HG03060 (cell line): ENCODE measurements around the gene MS4A15.

Experiments
- ATAC-seq: cut with Tn5 transposase; IDR thresholded peaks from one replicate; pipeline ENCODE4 v1.9.1; 2021; ENCODE audit warnings: low read depth, moderate number of reproducible peaks; ENCODE audit not compliant: unreplicated experiment

Gene MS4A15

GRCh38 chr11:60775420-60775961, 18.8 kb downstream of the MS4A15 start:
- peak; percentile 79 for ATAC-seq

DNA sequence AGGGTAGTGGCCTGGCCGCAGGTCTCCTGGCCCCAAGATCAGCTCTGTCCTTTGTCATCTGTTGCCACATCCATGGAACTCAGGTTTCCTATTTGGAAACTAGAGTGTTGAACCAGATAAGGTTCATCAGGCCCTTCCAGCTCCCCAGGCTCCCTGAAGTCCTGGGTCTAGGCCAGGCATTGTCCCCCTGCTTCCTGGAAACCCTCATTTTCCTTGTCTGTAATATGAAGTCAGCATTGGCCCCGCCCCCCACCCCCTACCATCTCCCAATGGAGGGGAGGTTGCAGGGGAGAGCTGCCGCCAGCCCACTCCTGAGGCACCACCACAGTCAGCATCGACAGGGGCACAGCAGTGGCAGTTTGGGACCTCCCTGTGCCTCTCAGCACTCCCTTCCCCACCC, 19.5 kb downstream of the MS4A15 start:
- no peak for ATAC-seq

DNA sequence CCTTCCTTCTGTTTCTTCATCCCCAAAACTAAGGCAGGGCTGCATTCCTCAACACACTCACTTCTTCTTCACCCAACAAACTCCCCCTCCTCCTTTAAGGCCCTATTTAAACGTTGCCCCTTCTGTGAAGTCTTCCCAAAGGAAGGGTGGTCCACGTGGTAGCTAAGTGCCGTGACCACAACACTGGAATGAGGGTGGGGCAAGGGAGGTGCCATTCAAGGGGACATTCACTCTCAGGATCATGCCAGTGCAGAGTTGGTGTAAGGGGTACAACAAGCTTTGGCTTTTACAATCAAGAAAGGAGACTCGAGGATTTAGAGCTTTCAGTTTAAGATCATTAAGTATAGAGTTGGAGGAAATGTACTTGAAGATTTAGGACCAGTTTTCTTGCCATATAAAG, 20.4 kb downstream of the MS4A15 start:
- ATAC-seq, result no peak

- ATAC-seq, result no peak
These were observed 20.9 kb downstream of the MS4A15 start for GRCh38 chr11:60777572-60777971.

DNA sequence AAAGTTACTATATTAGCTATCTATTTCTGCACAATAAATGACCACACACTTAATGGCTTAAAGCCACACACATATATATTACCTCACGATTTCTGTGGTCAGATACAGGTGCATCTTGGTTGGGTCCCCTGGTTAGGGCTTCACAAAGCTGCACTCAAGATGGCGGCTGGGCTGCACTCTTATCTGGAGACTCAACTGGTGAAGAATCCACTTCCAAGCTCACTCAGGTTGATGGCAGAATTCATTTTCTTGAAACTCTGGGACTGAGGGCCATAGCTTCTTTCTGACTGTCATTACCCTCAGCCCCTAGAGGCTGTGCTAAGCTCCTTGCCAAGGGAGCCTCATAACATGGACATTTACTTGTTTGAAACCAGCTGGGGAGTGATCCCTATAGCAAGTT, 23.4 kb downstream of the MS4A15 start:
- no peak for ATAC-seq

GRCh38 chr11:60780774-60781173, 24.1 kb downstream of the MS4A15 start:
- ATAC-seq, result no peak

GRCh38 chr11:60781286-60781980, 24.8 kb downstream of the MS4A15 start:
- no peak for ATAC-seq

DNA sequence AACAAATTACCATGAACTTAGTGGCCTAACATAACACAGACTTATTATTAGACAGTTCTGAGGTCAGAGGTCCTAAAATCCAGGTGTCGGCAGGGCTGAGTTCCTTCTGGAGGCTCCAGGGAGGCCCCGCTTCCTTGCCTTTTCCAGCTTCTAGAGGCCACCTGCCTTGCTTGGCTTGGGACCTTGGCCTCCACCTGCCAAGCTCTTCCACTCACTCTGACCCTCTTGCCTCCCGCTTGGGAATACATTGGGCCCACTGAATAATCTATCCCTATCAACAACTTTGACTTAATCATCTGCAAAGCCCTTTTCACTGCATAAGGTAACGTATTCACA, 25.3 kb downstream of the MS4A15 start:
- ATAC-seq, result no peak

DNA sequence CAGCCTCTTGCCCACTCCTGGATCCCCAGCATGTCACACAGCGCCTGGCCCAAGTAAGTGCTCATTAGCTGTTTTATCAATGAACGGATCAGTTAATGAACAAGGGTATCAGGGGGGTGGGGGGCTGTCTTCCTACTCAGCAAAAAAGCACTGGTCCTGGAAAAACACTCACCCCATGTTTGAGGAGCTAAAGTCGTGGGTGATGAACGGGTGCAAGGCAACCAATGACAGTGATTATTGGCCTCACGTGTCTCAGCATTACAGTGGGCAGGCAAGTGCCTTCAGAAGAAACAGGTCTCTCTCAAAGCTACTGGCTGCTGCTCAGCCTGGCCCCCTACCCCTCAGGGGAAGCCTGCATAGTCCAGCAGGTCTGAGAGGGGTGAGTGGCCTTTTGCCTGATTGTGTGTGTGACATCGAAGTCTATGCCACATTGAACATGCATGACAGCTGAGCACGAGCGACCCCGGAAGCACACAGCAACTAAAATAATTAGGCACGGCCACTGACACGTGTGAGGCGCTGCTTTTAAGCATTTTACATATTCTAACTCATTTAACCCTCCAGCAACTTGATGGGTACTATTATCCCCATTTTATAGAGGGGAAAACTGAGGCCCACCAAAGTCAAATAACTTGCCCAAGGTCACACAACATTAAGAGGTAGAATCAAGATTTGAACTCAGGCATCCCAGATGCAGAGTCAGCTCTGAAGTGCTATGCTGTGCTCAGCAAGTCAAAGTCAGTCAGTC, 25.9 kb downstream of the MS4A15 start:
- ATAC-seq, result no peak

DNA sequence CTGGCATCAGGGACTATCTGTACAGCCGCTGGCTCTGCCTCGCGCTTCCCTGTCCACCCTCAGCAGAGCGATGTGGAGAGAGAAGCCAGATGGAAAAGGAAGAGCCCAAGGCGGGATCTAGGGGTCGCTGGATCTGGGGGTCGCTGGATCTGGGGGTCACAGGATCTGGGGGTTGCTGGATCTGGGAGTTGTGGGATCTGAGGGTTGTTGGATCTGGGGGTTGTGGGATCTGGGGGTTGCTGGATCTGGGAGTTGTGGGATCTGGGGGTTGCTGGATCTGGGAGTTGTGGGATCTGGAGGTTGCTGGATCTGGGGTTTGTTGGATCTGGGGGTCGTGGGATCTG, 26.4 kb downstream of the MS4A15 start:
- ATAC-seq, result no peak

DNA sequence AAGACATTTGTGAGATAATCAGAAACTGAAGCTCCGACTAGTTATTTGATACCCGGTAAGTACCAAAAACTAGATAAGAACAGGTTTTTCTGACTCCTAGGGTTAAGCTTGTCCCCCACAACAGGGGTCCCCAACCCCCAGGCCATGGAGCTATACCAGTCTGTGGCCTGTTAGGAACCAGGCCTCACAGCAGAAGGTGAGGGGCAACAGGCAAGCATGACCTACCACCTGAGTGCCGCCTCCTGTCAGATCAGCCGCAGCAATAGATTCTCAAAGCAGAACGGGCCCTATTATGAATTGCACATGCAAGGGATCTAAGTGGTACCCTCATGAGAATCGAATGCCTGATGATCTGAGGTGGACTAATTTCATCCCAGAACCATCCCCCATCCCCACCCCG, 27.2 kb downstream of the MS4A15 start:
- no peak for ATAC-seq

DNA sequence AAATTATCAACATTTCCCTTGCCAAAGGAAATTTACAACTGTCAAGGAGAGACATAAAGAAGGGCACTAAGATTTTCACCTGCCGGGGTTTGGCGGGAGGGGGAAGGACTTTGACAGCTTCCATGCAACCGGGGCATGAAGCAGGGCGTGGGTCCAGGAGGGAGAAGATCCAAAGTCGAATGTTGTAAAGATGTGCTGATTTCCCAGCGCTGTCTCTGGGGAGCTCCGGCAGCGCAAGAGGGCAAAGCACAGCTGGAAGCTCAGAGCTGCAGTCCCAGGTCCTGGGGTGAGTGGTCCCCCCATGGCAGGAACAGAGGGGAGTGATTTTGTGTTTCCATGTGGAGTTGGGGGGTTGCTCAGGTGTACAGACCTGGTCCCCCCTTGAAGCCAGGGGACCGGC, 28.5 kb downstream of the MS4A15 start, which contains the start of gene MS4A10:
MS4A10 (plus strand) TSS at position 198 of the 400 bp plus-strand sequence. CDS start 5,003 bp downstream, outside the sequence.
- ATAC-seq, result no peak

- no peak for ATAC-seq
These were observed 29.2 kb downstream of the MS4A15 start for GRCh38 chr11:60785806-60786361.

GRCh38 chr11:60786811-60787567, 30.3 kb downstream of the MS4A15 start:
- no peak for ATAC-seq

- no peak for ATAC-seq
These were observed 31.9 kb downstream of the MS4A15 start for GRCh38 chr11:60788401-60789125.

- no peak for ATAC-seq
These were observed 34.1 kb downstream of the MS4A15 start for GRCh38 chr11:60790726-60791125.

DNA sequence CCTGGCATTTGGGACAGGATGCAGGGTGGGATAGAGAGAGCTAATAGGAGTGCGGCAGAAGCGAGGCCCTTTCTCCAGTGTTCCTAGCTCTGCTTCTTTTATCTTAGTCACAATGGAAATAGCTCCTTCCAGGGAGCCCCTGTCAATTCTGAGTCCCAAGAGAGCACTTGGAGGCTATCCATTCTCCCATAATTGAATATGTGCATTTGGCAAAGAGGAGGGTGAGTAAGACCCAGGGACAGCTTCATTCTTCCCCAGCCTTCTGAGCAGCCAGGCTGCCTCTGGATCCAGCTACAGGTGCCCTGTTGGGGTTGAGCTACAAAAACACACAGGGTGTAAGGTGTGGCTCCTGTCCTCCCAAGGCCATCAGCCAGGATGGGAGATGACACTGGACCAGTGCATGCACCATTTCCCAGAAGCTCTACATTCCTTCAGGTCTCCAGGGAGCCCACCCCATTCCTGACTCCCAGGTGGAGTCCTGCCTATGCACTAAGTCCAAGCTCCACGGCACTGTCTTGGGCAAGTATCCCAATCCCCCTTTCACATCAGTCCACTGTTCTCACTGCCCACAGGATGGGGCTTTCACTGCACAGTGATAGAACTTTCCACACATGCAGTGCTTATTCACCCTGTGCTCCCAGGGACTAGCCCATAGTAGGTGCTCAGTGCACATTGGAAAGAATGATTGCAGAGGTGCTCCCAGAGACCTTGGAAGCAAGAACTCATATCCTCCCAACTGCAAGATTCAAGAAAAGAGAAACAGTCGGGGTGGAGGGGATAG, 34.7 kb downstream of the MS4A15 start:
- no peak for ATAC-seq

DNA sequence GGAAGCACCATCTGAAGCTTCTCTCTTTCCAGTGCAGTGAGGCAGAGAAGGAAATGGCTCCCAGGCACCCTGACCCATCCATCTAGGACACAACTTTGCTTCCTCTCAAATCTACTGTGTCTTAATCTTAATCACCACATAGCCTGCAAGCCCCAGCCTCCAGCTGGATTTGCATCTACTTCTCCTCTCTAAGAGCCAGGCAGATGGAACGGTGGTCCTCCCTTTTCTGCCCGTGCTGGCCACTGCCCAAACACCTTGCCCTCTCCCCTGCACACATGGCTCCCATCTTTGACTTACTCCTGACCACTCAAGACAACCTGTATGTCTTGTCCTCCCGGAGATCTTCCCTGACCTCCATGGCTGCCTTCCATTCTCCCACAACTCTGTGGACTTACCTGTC, 35.9 kb downstream of the MS4A15 start:
- ATAC-seq, result no peak

GRCh38 chr11:60795291-60795690, 38.6 kb downstream of the MS4A15 start:
- ATAC-seq, result no peak
